A549 (cell line): ENCODE measurements around the gene CAMLG. TPM values are rescaled to one million over a fixed set of nuclear protein-coding genes. Genes with fewer than 3 reads are reported as not detected.

Source experiments
- ATAC-seq, 2 experiments: fragments of 200-7000 bp in 1 of 2; fragments of >200 bp in 1 of 2; cut with Nextera tagmentation in 1 of 2; cut with Tn5 transposase in 1 of 2; 3 replicates each; pipeline versions ENCODE4 v1.8.0 to v1.9.1; 2018 to 2020; ENCODE audit warnings: mild to moderate bottlenecking in 1 of 2, moderate library complexity in 1 of 2
- CTCF ChIA-PET: fragments of 300-600 bp; sonication (Branson Sonifier 250); formaldehyde crosslinking; extraction: SDS; loops from one replicate; lab custom pipeline; 2021; ENCODE audit warnings: antibody characterized with exemption, inconsistent platforms; lab: Yijun Ruan, JAX
- POLR2A ChIA-PET: fragments of 350-600 bp; formaldehyde crosslinking; extraction: SDS; loops from one replicate; lab custom pipeline; 2021; ENCODE audit warnings: antibody characterized with exemption, inconsistent platforms; lab: Yijun Ruan, JAX
- DNase-seq, 2 experiments: peaks; one replicate each; pipeline versions ENCODE4 v3.0.0 to v3.0.0-alpha.2; 2011 to 2016; ENCODE audit warnings: low read depth in 1 of 2, low spot score in 1 of 2
- FAIRE-seq: peaks from 2 replicates; lab custom pipeline; 2011; peaks lifted over from hg19 to GRCh38; lab: Jason Lieb, UNC
- H3K27ac ChIP-seq, 2 experiments: fragments of >200 bp; sonication (Bioruptor Twin); formaldehyde crosslinking; 3 replicates each; pipeline ENCODE4 v1.5.1; 2016 to 2017
- H3K4me1 ChIP-seq: fragments of >200 bp; sonication (Bioruptor Twin); formaldehyde crosslinking; 3 replicates; pipeline ENCODE4 v1.6.1; 2016
- H3K4me2 ChIP-seq: fragments of >200 bp; sonication (Bioruptor Twin); formaldehyde crosslinking; 3 replicates; pipeline ENCODE4 v1.6.1; 2016
- H3K4me3 ChIP-seq: fragments of >200 bp; sonication (Bioruptor Twin); formaldehyde crosslinking; 3 replicates; pipeline ENCODE4 v1.5.1; 2016
- H3K9me3 ChIP-seq: fragments of >200 bp; sonication (Bioruptor Twin); formaldehyde crosslinking; 3 replicates; pipeline ENCODE4 v1.6.1; 2016
- CBX2 ChIP-seq: fragments of 200-600 bp; sonication (generic); IDR thresholded peaks from 2 replicates; pipeline ENCODE4 v1.6.1; 2016; ENCODE audit warnings: low read depth, mild to moderate bottlenecking, borderline replicate concordance
- CEBPB ChIP-seq, 2 experiments: fragments of >200 bp in 1 of 2; sonication (Bioruptor Twin) in 1 of 2; formaldehyde crosslinking in 1 of 2; IDR thresholded peaks; 2 replicates each; pipeline ENCODE4 v1.6.1; 2012 to 2016
- CHD2 ChIP-seq: fragments of 150-350 bp; IDR thresholded peaks from 2 replicates; pipeline ENCODE4 v1.6.1; 2014; ENCODE audit warnings: low read length; ENCODE audit not compliant: partially characterized antibody
- CTCF ChIP-seq: fragments of >200 bp; sonication (Bioruptor Twin); formaldehyde crosslinking; IDR thresholded peaks from 3 replicates; pipeline ENCODE4 v1.5.1; 2016
- ESRRA ChIP-seq: fragments of 150-350 bp; IDR thresholded peaks from 2 replicates; pipeline ENCODE4 v1.6.1; 2014; ENCODE audit warnings: mild to moderate bottlenecking, low read length, borderline replicate concordance
- FOSB ChIP-seq: fragments of 250-450 bp; sonication (Bioruptor Pico); IDR thresholded peaks from 2 replicates; pipeline ENCODE4 v1.5.0; 2020; ENCODE audit warnings: mild to moderate bottlenecking, moderate library complexity
- HOXB13 ChIP-seq: fragments of 250-450 bp; sonication (Bioruptor Pico); IDR thresholded peaks from 2 replicates; pipeline ENCODE4 v1.5.0; 2020; ENCODE audit warnings: low read depth, mild to moderate bottlenecking, moderate library complexity
- KDM1A ChIP-seq: fragments of 200-600 bp; sonication (generic); IDR thresholded peaks from 2 replicates; pipeline ENCODE4 v1.6.1; 2016; ENCODE audit warnings: low read depth, mild to moderate bottlenecking
- KDM5A ChIP-seq: fragments of 200-600 bp; sonication (generic); IDR thresholded peaks from 2 replicates; pipeline ENCODE4 v1.6.1; 2016; ENCODE audit warnings: antibody characterized with exemption, mild to moderate bottlenecking
- MYC ChIP-seq: IDR thresholded peaks from 2 replicates; pipeline ENCODE4 v1.6.1; 2012; ENCODE audit warnings: mild to moderate bottlenecking, inconsistent platforms, low read length, improper control_type of control experiment, borderline replicate concordance
- POLR2AphosphoS2 ChIP-seq: conservative IDR thresholded peaks from 2 replicates; pipeline ENCODE4 v1.6.1; 2012; ENCODE audit warnings: low read length, improper control_type of control experiment, inconsistent platforms
- RFX5 ChIP-seq: fragments of 450-650 bp; IDR thresholded peaks from 2 replicates; pipeline ENCODE4 v1.7.1; 2014; ENCODE audit warnings: antibody characterized with exemption, mild to moderate bottlenecking, moderate library complexity
- TP53 ChIP-seq: fragments of 250-450 bp; sonication (Bioruptor Pico); IDR thresholded peaks from 2 replicates; pipeline ENCODE4 v1.5.0; 2021; ENCODE audit warnings: mild to moderate bottlenecking, moderate library complexity
- WGBS: methylation state at CpG from one replicate; pipeline ENCODE4 v1.1.6; 2017; ENCODE audit errors: missing lambda C conversion rate; 5-methylcytosine and 5-hydroxymethylcytosine counted together
- polyA plus RNA-seq, 4 experiments: library from polyadenylated mRNA; depleted of rRNA in 3 of 4; stranded (reverse); fragments of >200 nt; fragmentation: RNase III in 1 of 4; extraction: RNeasy Plus Mini Kit Qiagen cat#74134 plus additional on column Dnase treatment in 1 of 4; gene quantifications; 2 replicates in 3 of 4; 3 replicates in 1 of 4; pipeline ENCODE4 v1.2.3, GENCODE V29; 2011 to 2017
- small RNA-seq, 6 experiments: library from RNA; depleted of rRNA; stranded (forward); fragments of <200 nt; gene quantifications; one replicate each; pipeline ENCODE3, GENCODE V24; 2012

Gene CAMLG
- polyA plus RNA-seq, 2 of the 4 experiments (the other 2 are of a cell fraction): 23.8 to 26.2 TPM

GRCh38 chr5:134794819-134795218 lies 56.5 kb downstream of the CAMLG start:
- H3K4me3 ChIP-seq: no peak overlapping the region
- ChIA-PET CTCF (interaction anchor here (0.6 to 1.2 kb wide), 3 partner anchors 9 to 113 kb away, joined by 3 to 4 read pairs (median 3); no protein-coding TSS in a partner anchor), POLR2A (no interaction called here)
- DNase-seq (no peak), ATAC-seq (no peak), FAIRE-seq (no peak)
- no peak overlapping the region for H3K27ac ChIP-seq
- no peaks in the 10 kb centered on the region for H3K9me3 ChIP-seq
- WGBS: 90% methylated on average over 8 of the region's 8 CpGs
- TF ChIP-seq POLR2AphosphoS2 (no peak), FOSB (CRISPR knock-in tag) (no peak), KDM1A (no peak)
- no peaks in the 10 kb centered on the region for H3K4me1 ChIP-seq
- H3K4me2 ChIP-seq: no peak overlapping the region

DNA sequence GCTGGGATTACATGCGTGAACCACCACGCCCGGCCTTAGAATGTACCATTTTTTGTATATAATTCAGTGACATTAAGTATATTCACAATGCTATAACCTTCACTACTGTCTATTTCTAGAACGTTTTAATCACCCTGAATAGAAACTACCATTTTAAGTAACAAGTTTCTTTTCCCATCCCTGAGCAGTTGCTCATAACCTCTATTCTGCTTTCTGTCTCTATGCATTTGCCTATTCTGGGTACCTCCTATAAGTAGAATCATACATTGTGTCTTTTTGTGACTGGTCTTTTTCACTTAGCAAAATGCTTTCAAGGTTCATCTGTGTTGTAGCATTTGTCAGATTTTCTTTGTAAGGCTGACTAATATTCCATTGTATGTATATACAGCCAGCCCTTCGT lies 60.1 kb downstream of the CAMLG start:
- 80% methylated on average over 5 of the region's 5 CpGs for WGBS
- no peak overlapping the region for H3K4me3 ChIP-seq
- no peak for DNase-seq
- H3K4me2 ChIP-seq: no peak overlapping the region
- no peak for ATAC-seq
- H3K9me3 ChIP-seq: no peaks in the 10 kb centered on the region
- ChIA-PET POLR2A (no interaction called here), CTCF (interaction anchor here (1.2 to 1.4 kb wide), 2 partner anchors 9 to 14 kb away, joined by 3 to 4 read pairs; no protein-coding TSS in a partner anchor)
- no peak for TF ChIP-seq TP53
- no peak for TF ChIP-seq HOXB13 (CRISPR knock-in tag)
- TF ChIP-seq RFX5: no peak
- no peak for TF ChIP-seq CEBPB (IDR thresholded peaks at IDR 0.05)
- TF ChIP-seq ESRRA: no peak
- no peak for TF ChIP-seq MYC
- TF ChIP-seq KDM5A: no peak
- TF ChIP-seq CTCF: no peak
- TF ChIP-seq CBX2: no peak
- no peak for TF ChIP-seq CHD2
- no peak for FAIRE-seq
- no peaks in the 10 kb centered on the region for H3K4me1 ChIP-seq
- no peak overlapping the region for H3K27ac ChIP-seq

Small RNAs within 50 kb of the gene (small RNA-seq; reads per million reads assigned to genes)
- gene RNU6-1164P (0 reads per million in 6 experiments), gene RNU6-757P (0 reads per million in 6 experiments)

Other genes with a start within 250 kb of the CAMLG start
- gene JADE2, start 212.9 kb upstream of the CAMLG start, polyA plus RNA-seq (2011; rRNA removed): 21.7 and 24.0 TPM in 2 replicates
- 23.7 to 27.1 TPM (median 27.0 TPM) in 3 replicates for gene JADE2, start 212.9 kb upstream of the CAMLG start, polyA plus RNA-seq (2017; fragmentation: RNase III; extraction: RNeasy Plus Mini Kit Qiagen cat#74134 plus additional on column Dnase treatment)
- gene SAR1B, start 105.7 kb upstream of the CAMLG start, polyA plus RNA-seq (2011; rRNA removed): 63.2 and 105 TPM in 2 replicates
- 51.1 to 59.8 TPM (median 57.2 TPM) in 3 replicates for gene SAR1B, start 105.7 kb upstream of the CAMLG start, polyA plus RNA-seq (2017; fragmentation: RNase III; extraction: RNeasy Plus Mini Kit Qiagen cat#74134 plus additional on column Dnase treatment)
- gene SEC24A, start 89.8 kb upstream of the CAMLG start, polyA plus RNA-seq (2011; rRNA removed): 23.6 and 23.7 TPM in 2 replicates
- 10.4 to 11.6 TPM (median 10.9 TPM) in 3 replicates for gene SEC24A, start 89.8 kb upstream of the CAMLG start, polyA plus RNA-seq (2017; fragmentation: RNase III; extraction: RNeasy Plus Mini Kit Qiagen cat#74134 plus additional on column Dnase treatment)
- gene DDX46, start 20.2 kb downstream of the CAMLG start, polyA plus RNA-seq (2011; rRNA removed): 74.7 and 104 TPM in 2 replicates
- gene DDX46, start 20.2 kb downstream of the CAMLG start, polyA plus RNA-seq (2017; fragmentation: RNase III; extraction: RNeasy Plus Mini Kit Qiagen cat#74134 plus additional on column Dnase treatment): 97.9 to 104 TPM (median 103 TPM) in 3 replicates
- 44.6 and 53.7 TPM in 2 replicates for gene C5orf24, start 107.4 kb downstream of the CAMLG start, polyA plus RNA-seq (2011; rRNA removed)
- 22.9 to 27.6 TPM (median 27.0 TPM) in 3 replicates for gene C5orf24, start 107.4 kb downstream of the CAMLG start, polyA plus RNA-seq (2017; fragmentation: RNase III; extraction: RNeasy Plus Mini Kit Qiagen cat#74134 plus additional on column Dnase treatment)
- gene TXNDC15, start 135.8 kb downstream of the CAMLG start, polyA plus RNA-seq (2011; rRNA removed): 61.0 and 85.2 TPM in 2 replicates
- gene TXNDC15, start 135.8 kb downstream of the CAMLG start, polyA plus RNA-seq (2017; fragmentation: RNase III; extraction: RNeasy Plus Mini Kit Qiagen cat#74134 plus additional on column Dnase treatment): 71.1 to 81.0 TPM (median 76.7 TPM) in 3 replicates
- gene PCBD2, start 166.6 kb downstream of the CAMLG start, polyA plus RNA-seq (2011; rRNA removed): 13.3 and 13.6 TPM in 2 replicates
- 9.5 to 10.9 TPM (median 10.2 TPM) in 3 replicates for gene PCBD2, start 166.6 kb downstream of the CAMLG start, polyA plus RNA-seq (2017; fragmentation: RNase III; extraction: RNeasy Plus Mini Kit Qiagen cat#74134 plus additional on column Dnase treatment)
- gene CATSPER3, start 229.4 kb downstream of the CAMLG start, polyA plus RNA-seq (2011; rRNA removed): 0.74 and 1.2 TPM in 2 replicates
- 0.22 to 0.62 TPM (median 0.41 TPM) in 3 replicates for gene CATSPER3, start 229.4 kb downstream of the CAMLG start, polyA plus RNA-seq (2017; fragmentation: RNase III; extraction: RNeasy Plus Mini Kit Qiagen cat#74134 plus additional on column Dnase treatment)